PFSK-1 (cell line): ENCODE data around the gene IL1RAPL2.

ENCODE experiments used
- FOXP2 ChIP-seq: optimal IDR thresholded peaks from 2 replicates; pipeline ENCODE3; 2011; ENCODE audit warnings: borderline replicate concordance, control low read depth, inconsistent platforms; ENCODE audit not compliant: insufficient read depth; ENCODE audit errors: extremely low read length, extremely low read depth
- POLR2AphosphoS5 ChIP-seq: IDR thresholded peaks from 2 replicates; pipeline ENCODE4 v1.6.1; 2012; ENCODE audit warnings: low read depth, mild to moderate bottlenecking, control low read depth, low read length, moderate library complexity
- SIN3A ChIP-seq: IDR thresholded peaks from 2 replicates; pipeline ENCODE4 v1.6.1; 2012; ENCODE audit warnings: mild to moderate bottlenecking, low read length, moderate library complexity, borderline replicate concordance; ENCODE audit not compliant: insufficient read depth
- TAF1 ChIP-seq: IDR thresholded peaks from 2 replicates; pipeline ENCODE4 v1.6.1; 2012; ENCODE audit warnings: low read length, control low read depth, borderline replicate concordance; ENCODE audit not compliant: insufficient read depth
- TF ChIP-seq, protein P1 (sequence below), 2 experiments: IDR thresholded peaks; 2 replicates each; pipeline versions ENCODE4 v1.6.1 to v1.8.0; 2011 to 2012; ENCODE audit warnings: low read depth in 2 of 2, low read length in 2 of 2, control low read depth in 1 of 2, inconsistent platforms in 1 of 2, mild to moderate bottlenecking in 1 of 2, moderate library complexity in 1 of 2; ENCODE audit not compliant: insufficient read depth in 1 of 2

DNA sequence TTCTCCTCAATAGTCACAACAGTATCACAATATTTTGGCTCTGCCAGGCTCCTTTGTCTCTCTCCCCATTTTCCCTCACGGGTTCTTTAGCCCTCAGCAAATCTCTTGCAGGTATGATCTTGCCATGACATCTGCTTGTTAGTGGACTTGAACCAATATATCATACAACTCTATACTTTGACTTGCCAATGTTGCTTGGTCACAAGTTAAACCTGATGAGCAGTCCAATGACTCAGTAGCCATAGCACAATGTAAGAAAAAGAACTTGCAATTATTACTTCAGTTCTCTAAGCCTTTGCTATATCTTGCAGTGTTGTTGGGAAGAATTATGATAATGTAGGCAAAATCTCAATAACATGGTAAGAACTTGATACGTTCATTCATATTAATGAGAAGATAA, 1081.8 kb downstream of the IL1RAPL2 start:
- TF ChIP-seq POLR2AphosphoS5 (no peak), SIN3A (no peak), FOXP2 (no peak), TAF1 (no peak)
- TF ChIP-seq, protein P1, sequence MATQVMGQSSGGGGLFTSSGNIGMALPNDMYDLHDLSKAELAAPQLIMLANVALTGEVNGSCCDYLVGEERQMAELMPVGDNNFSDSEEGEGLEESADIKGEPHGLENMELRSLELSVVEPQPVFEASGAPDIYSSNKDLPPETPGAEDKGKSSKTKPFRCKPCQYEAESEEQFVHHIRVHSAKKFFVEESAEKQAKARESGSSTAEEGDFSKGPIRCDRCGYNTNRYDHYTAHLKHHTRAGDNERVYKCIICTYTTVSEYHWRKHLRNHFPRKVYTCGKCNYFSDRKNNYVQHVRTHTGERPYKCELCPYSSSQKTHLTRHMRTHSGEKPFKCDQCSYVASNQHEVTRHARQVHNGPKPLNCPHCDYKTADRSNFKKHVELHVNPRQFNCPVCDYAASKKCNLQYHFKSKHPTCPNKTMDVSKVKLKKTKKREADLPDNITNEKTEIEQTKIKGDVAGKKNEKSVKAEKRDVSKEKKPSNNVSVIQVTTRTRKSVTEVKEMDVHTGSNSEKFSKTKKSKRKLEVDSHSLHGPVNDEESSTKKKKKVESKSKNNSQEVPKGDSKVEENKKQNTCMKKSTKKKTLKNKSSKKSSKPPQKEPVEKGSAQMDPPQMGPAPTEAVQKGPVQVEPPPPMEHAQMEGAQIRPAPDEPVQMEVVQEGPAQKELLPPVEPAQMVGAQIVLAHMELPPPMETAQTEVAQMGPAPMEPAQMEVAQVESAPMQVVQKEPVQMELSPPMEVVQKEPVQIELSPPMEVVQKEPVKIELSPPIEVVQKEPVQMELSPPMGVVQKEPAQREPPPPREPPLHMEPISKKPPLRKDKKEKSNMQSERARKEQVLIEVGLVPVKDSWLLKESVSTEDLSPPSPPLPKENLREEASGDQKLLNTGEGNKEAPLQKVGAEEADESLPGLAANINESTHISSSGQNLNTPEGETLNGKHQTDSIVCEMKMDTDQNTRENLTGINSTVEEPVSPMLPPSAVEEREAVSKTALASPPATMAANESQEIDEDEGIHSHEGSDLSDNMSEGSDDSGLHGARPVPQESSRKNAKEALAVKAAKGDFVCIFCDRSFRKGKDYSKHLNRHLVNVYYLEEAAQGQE (IDR thresholded peaks at IDR 0.05; ENCODE audit: insufficient read depth in 1 of 2, low read depth in 2 of 2, low read length in 2 of 2): no peak
